Parathyroid adenoma (tissue), 2 donors: ENCODE measurements around the gene COPZ2.

Experiments
- H2AFZ ChIP-seq: fragments of 300-600 bp; sonication (generic); one replicate; pipeline ENCODE4 v1.7.0; 2017; ENCODE audit warnings: antibody characterized with exemption, mild to moderate bottlenecking
- H3K27ac ChIP-seq: fragments of 300-600 bp; sonication (generic); one replicate; pipeline ENCODE4 v1.7.0; 2017
- H3K27me3 ChIP-seq: fragments of 300-600 bp; sonication (generic); one replicate; pipeline ENCODE4 v1.7.0; 2017; ENCODE audit warnings: low read length; ENCODE audit not compliant: control insufficient read depth, insufficient read depth
- H3K36me3 ChIP-seq: fragments of 300-600 bp; sonication (generic); one replicate; pipeline ENCODE4 v1.7.0; 2017; ENCODE audit warnings: low read length; ENCODE audit not compliant: control insufficient read depth, insufficient read depth
- H3K4me1 ChIP-seq: fragments of 300-600 bp; sonication (generic); one replicate; pipeline ENCODE4 v1.7.0; 2017; ENCODE audit warnings: control low read depth
- H3K4me2 ChIP-seq: fragments of 300-600 bp; sonication (generic); one replicate; pipeline ENCODE4 v1.7.0; 2017; ENCODE audit warnings: low read length
- H3K4me3 ChIP-seq: fragments of 300-600 bp; sonication (generic); one replicate; pipeline ENCODE4 v1.7.0; 2017; ENCODE audit warnings: low read depth, low read length
- H3K79me2 ChIP-seq: fragments of 300-600 bp; sonication (generic); one replicate; pipeline ENCODE4 v1.7.0; 2017; ENCODE audit warnings: control low read depth
- H3K9ac ChIP-seq: fragments of 300-600 bp; sonication (generic); one replicate; pipeline ENCODE4 v1.7.0; 2017; ENCODE audit warnings: mild to moderate bottlenecking
- H3K9me3 ChIP-seq: fragments of 300-600 bp; sonication (generic); one replicate; pipeline ENCODE4 v1.7.0; 2017; ENCODE audit warnings: low read length; ENCODE audit not compliant: control insufficient read depth
- CTCF ChIP-seq: fragments of 300-600 bp; sonication (generic); IDR thresholded peaks from one replicate; pipeline ENCODE4 v1.7.0; 2017; ENCODE audit warnings: antibody characterized with exemption, mild to moderate bottlenecking
- donor health status: primary hyperparathyroidism.

Gene COPZ2

DNA sequence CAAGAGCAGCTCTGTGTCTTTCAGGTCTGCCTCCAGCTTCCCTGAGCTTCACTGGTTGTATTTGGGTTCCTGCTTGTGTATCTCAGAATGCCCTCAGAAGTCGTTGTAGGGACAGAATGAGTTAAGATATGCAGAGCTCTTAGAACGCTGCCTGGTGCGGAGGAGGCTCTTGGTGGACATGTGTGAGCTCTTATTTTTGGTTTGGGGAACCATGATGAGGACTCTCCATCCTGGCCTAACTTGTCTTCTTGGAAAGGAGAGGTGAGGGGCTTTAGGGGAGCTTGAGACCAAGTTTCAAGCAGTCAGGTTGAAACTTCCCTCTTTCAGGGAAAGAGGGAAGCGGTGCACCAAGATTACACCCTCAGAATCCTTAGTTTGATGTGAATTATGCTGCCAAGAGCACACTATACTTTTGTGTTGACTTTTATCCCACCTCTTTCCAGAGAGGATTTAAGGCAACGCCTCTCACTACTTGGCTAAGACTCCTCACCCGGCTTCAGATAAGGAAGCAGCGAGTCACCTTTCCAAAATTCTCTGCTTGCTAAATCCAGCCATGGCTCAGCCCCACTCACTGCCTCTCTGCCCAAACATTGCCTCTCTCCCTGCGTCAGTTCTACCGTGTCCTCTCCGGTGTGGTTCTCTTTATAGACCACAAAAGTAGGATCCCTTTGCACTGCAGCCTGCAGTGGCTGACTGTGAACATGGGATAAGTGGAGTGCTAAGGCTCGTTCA, 53.9 kb downstream of the COPZ2 start:
- Histone ChIP-seq H3K4me2 (no peak overlapping the region), H3K36me3 (no peaks in the 10 kb centered on the region), H3K4me1 (peaks cover 20% of the 10 kb centered on the region), H3K9me3 (no peaks in the 10 kb centered on the region), H3K27me3 (no peaks in the 10 kb centered on the region), H2AFZ (no peak overlapping the region), H3K4me3 (no peak overlapping the region), H3K27ac (no peak overlapping the region), H3K79me2 (no peaks in the 10 kb centered on the region), H3K9ac (no peak overlapping the region)
- TF ChIP-seq CTCF, result no peak

- H3K36me3 ChIP-seq, result no peaks in the 10 kb centered on the region
- H3K79me2 ChIP-seq, result no peaks in the 10 kb centered on the region
Observed at GRCh38 chr17:47982645-47983390, 54.8 kb downstream of the COPZ2 start.

GRCh38 chr17:47982091-47982617, 55.4 kb downstream of the COPZ2 start:
- Histone ChIP-seq H3K36me3 (no peaks in the 10 kb centered on the region), H3K79me2 (no peaks in the 10 kb centered on the region), H3K4me3 (no peak overlapping the region), H3K9me3 (no peaks in the 10 kb centered on the region), H3K27ac (no peak overlapping the region), H3K27me3 (no peaks in the 10 kb centered on the region), H3K4me1 (peaks cover 14% of the 10 kb centered on the region), H3K9ac (no peak overlapping the region), H2AFZ (no peak overlapping the region), H3K4me2 (no peak overlapping the region)
- TF ChIP-seq CTCF, result no peak

More at GRCh38 chr17:47982645-47983390, 54.8 kb downstream of the COPZ2 start:
- Histone ChIP-seq H3K4me3 (no peak overlapping the region), H3K4me2 (no peak overlapping the region), H3K4me1 (peaks cover 21% of the 10 kb centered on the region), H2AFZ (no peak overlapping the region), H3K9me3 (no peaks in the 10 kb centered on the region), H3K9ac (no peak overlapping the region), H3K27ac (no peak overlapping the region), H3K27me3 (no peaks in the 10 kb centered on the region)
- no peak for TF ChIP-seq CTCF

DNA sequence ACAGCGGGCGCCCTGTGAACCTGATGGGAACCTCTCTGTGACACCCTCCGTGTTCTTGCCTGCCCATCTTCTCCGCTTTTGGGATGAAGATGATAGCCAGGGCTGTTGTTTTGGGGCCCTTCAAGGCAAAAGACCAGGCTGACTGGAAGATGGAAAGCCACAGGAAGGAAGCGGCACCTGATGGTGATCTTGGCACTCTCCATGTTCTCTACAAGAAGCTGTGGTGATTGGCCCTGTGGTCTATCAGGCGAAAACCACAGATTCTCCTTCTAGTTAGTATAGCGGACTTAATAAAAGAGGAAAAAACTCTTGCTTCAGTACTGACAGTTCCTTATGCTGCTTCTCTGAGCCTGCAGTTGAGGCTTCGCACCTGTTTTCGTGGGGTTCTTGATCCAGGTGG, 56.1 kb downstream of the COPZ2 start:
- peaks cover 7% of the 10 kb centered on the region for H3K4me1 ChIP-seq
- H3K27ac ChIP-seq, result no peak overlapping the region
- H2AFZ ChIP-seq, result no peak overlapping the region
- H3K27me3 ChIP-seq, result no peaks in the 10 kb centered on the region
- H3K4me3 ChIP-seq, result no peak overlapping the region
- H3K9ac ChIP-seq, result no peak overlapping the region
- no peaks in the 10 kb centered on the region for H3K9me3 ChIP-seq
- no peaks in the 10 kb centered on the region for H3K36me3 ChIP-seq
- TF ChIP-seq CTCF, result no peak
- H3K4me2 ChIP-seq, result no peak overlapping the region
- no peaks in the 10 kb centered on the region for H3K79me2 ChIP-seq
